Stimulated activated CD4-positive, alpha-beta T cell treated with anti-CD3 and anti-CD28 coated beads, Interleukin-1b, Interleukin-23, amount 100 ng/mL, for 24 hours (primary cell): Measurements from ENCODE around the gene IL2RA.
"Not testable (repeated sequence)": the region's sequence is repeated elsewhere in the genome, so short reads cannot be mapped to it uniquely, and the experiment has no call there.

Experiments
- DNase-seq, 4 experiments: peaks; one replicate each; pipeline ENCODE4 v3.0.0-alpha.2; 2020; ENCODE audit warnings: low read depth in 4 of 4, low spot score in 1 of 4

IL2RA gene

GRCh38 chr10:6043377-6043776, 18.8 kb downstream of the IL2RA start:
- not testable (repeated sequence) for DNase-seq

- DNase-seq: no peak
Measured at GRCh38 chr10:6040205-6040604, 22.0 kb downstream of the IL2RA start.

- no peak for DNase-seq
Measured at GRCh38 chr10:6039711-6040110, 22.5 kb downstream of the IL2RA start.

- no peak for DNase-seq
Measured at GRCh38 chr10:6038071-6038631, 24.0 kb downstream of the IL2RA start.

- no peak for DNase-seq
Measured at GRCh38 chr10:6037422-6037821, 24.7 kb downstream of the IL2RA start.

- no peak for DNase-seq
Measured at GRCh38 chr10:6036861-6037321, 25.3 kb downstream of the IL2RA start.

GRCh38 chr10:6035931-6036575, 26.1 kb downstream of the IL2RA start:
- no peak for DNase-seq

GRCh38 chr10:6035101-6035834, 26.9 kb downstream of the IL2RA start:
- no peak for DNase-seq

GRCh38 chr10:6034371-6034770, 27.8 kb downstream of the IL2RA start:
- no peak for DNase-seq

GRCh38 chr10:6033954-6034353, 28.2 kb downstream of the IL2RA start:
- DNase-seq: no peak

GRCh38 chr10:6030940-6031339, 31.2 kb downstream of the IL2RA start:
- no peak for DNase-seq

GRCh38 chr10:6030217-6030616, 31.9 kb downstream of the IL2RA start:
- DNase-seq: no peak

GRCh38 chr10:6027929-6028328, 34.2 kb downstream of the IL2RA start:
- no peak for DNase-seq

- DNase-seq: no peak
Measured at GRCh38 chr10:6025683-6026255, 36.4 kb downstream of the IL2RA start.

GRCh38 chr10:6024334-6024682, 37.9 kb downstream of the IL2RA start:
- DNase-seq: no peak

GRCh38 chr10:6023661-6024333, 38.4 kb downstream of the IL2RA start:
- no peak for DNase-seq

- DNase-seq: no peak
Measured at GRCh38 chr10:6022660-6023059, 39.5 kb downstream of the IL2RA start.

GRCh38 chr10:6020826-6021225, 41.3 kb downstream of the IL2RA start:
- DNase-seq: no peak

- no peak for DNase-seq
Measured at GRCh38 chr10:6019796-6020195, 42.4 kb downstream of the IL2RA start.

- no peak for DNase-seq
Measured at GRCh38 chr10:6019010-6019782, 43.0 kb downstream of the IL2RA start.

GRCh38 chr10:6018422-6018821, 43.7 kb downstream of the IL2RA start:
- no peak for DNase-seq
